Muscle layer of duodenum (tissue), 2 donors: ENCODE measurements around the gene STXBP1.

Experiments used
- H3K27ac ChIP-seq: one replicate; pipeline ENCODE4 v1.7.0; 2013; ENCODE audit warnings: mild to moderate bottlenecking, low read length
- H3K27me3 ChIP-seq: one replicate; pipeline ENCODE4 v1.7.0; 2013; ENCODE audit warnings: low read depth, mild to moderate bottlenecking, control low read depth, low read length
- H3K36me3 ChIP-seq, 2 donors: one replicate each; pipeline ENCODE4 v1.7.0; 2013; ENCODE audit warnings: low read length in 2 of 2, control low read depth in 1 of 2, mild to moderate bottlenecking in 1 of 2; ENCODE audit not compliant: insufficient read depth in 2 of 2, control insufficient read depth in 1 of 2
- H3K4me1 ChIP-seq, 2 donors: one replicate each; pipeline ENCODE4 v1.7.0; 2013; ENCODE audit warnings: low read length in 2 of 2, mild to moderate bottlenecking in 2 of 2, control low read depth in 1 of 2, moderate library complexity in 1 of 2; ENCODE audit not compliant: insufficient read depth in 2 of 2, control insufficient read depth in 1 of 2
- H3K4me3 ChIP-seq, 2 donors: one replicate each; pipeline ENCODE4 v1.7.0; 2013; ENCODE audit warnings: low read length in 2 of 2, low read depth in 1 of 2, mild to moderate bottlenecking in 1 of 2
- H3K9me3 ChIP-seq, 2 donors: one replicate each; pipeline ENCODE4 v1.7.0; 2013; ENCODE audit warnings: low read length in 2 of 2, control low read depth in 1 of 2, mild to moderate bottlenecking in 1 of 2; ENCODE audit not compliant: control insufficient read depth in 1 of 2
- donor health status: healthy.

STXBP1 gene

GRCh38 chr9:127611899-127612790 is at the start of gene STXBP1:
TSS of gene STXBP1 (plus strand) at chr9:127612277. CDS start at chr9:127612404, 127 bp downstream.
- H3K9me3 ChIP-seq, result no peaks in the 10 kb centered on the region
- peaks cover 7% of the 10 kb centered on the region for H3K27me3 ChIP-seq
- peak within 1 kb of the TSS; percentile 74 to 84 for H3K4me3 ChIP-seq
- H3K4me1 ChIP-seq, result peaks cover 4 to 23% of the 10 kb centered on the region in 2 donors
- no peaks in the 10 kb centered on the region for H3K36me3 ChIP-seq
- H3K27ac ChIP-seq, result peak within 1 kb of the TSS; percentile 61

- Histone ChIP-seq H3K27ac (peak overlapping the region; percentile 85), H3K4me3 (peak overlapping the region; percentile 7 to 31), H3K27me3 (no peaks in the 10 kb centered on the region), H3K36me3 (peaks cover 15 to 19% of the 10 kb centered on the region in 2 donors), H3K4me1 (peaks cover 35 to 48% of the 10 kb centered on the region in 2 donors), H3K9me3 (no peaks in the 10 kb centered on the region)
Observed at GRCh38 chr9:127562279-127562796, 49.7 kb upstream of the STXBP1 start.

GRCh38 chr9:127562841-127563401 is 49.2 kb upstream of the STXBP1 start:
- Histone ChIP-seq H3K4me3 (peak overlapping the region in 1 of 2 donors; percentile 7), H3K27ac (peak overlapping the region; percentile 85), H3K4me1 (peaks cover 30 to 47% of the 10 kb centered on the region in 2 donors), H3K9me3 (no peaks in the 10 kb centered on the region), H3K36me3 (peaks cover 15 to 19% of the 10 kb centered on the region in 2 donors), H3K27me3 (no peaks in the 10 kb centered on the region)

GRCh38 chr9:127563579-127563978 is 48.5 kb upstream of the STXBP1 start:
- Histone ChIP-seq H3K36me3 (peaks cover 15 to 19% of the 10 kb centered on the region in 2 donors), H3K4me1 (peaks cover 23 to 47% of the 10 kb centered on the region in 2 donors), H3K9me3 (no peaks in the 10 kb centered on the region), H3K27ac (no peak overlapping the region), H3K27me3 (no peaks in the 10 kb centered on the region), H3K4me3 (no peak overlapping the region)

GRCh38 chr9:127565231-127565630 is 46.8 kb upstream of the STXBP1 start:
- no peak overlapping the region for H3K4me3 ChIP-seq
- H3K36me3 ChIP-seq, result peaks cover 8 to 9% of the 10 kb centered on the region in 2 donors
- no peaks in the 10 kb centered on the region for H3K9me3 ChIP-seq
- peaks cover 22 to 49% of the 10 kb centered on the region in 2 donors for H3K4me1 ChIP-seq
- H3K27ac ChIP-seq, result no peak overlapping the region
- no peaks in the 10 kb centered on the region for H3K27me3 ChIP-seq

- Histone ChIP-seq H3K27me3 (no peaks in the 10 kb centered on the region), H3K27ac (peak overlapping the region; percentile 88), H3K9me3 (no peaks in the 10 kb centered on the region), H3K4me1 (peaks cover 21 to 39% of the 10 kb centered on the region in 2 donors), H3K4me3 (peak overlapping the region; percentile 81 to 89), H3K36me3 (no peaks in the 10 kb centered on the region)
Observed at GRCh38 chr9:127566351-127567001, 45.6 kb upstream of the STXBP1 start.

- H3K27ac ChIP-seq, result peak overlapping the region; percentile 88
- peaks cover 19 to 36% of the 10 kb centered on the region in 2 donors for H3K4me1 ChIP-seq
- H3K36me3 ChIP-seq, result no peaks in the 10 kb centered on the region
- no peaks in the 10 kb centered on the region for H3K27me3 ChIP-seq
- H3K9me3 ChIP-seq, result no peaks in the 10 kb centered on the region
- peak overlapping the region; percentile 81 to 89 for H3K4me3 ChIP-seq
Observed at GRCh38 chr9:127567035-127567729, 44.9 kb upstream of the STXBP1 start.

GRCh38 chr9:127567730-127568617 is 44.1 kb upstream of the STXBP1 start:
- H3K9me3 ChIP-seq, result no peaks in the 10 kb centered on the region
- H3K36me3 ChIP-seq, result no peaks in the 10 kb centered on the region
- no peaks in the 10 kb centered on the region for H3K27me3 ChIP-seq
- H3K4me1 ChIP-seq, result peaks cover 16 to 36% of the 10 kb centered on the region in 2 donors
- H3K27ac ChIP-seq, result peak overlapping the region; percentile 88
- peak overlapping the region; percentile 81 to 89 for H3K4me3 ChIP-seq

GRCh38 chr9:127568618-127568970 is 43.5 kb upstream of the STXBP1 start:
- Histone ChIP-seq H3K27ac (peak overlapping the region; percentile 88), H3K4me3 (peak overlapping the region; percentile 81 to 89), H3K27me3 (no peaks in the 10 kb centered on the region), H3K4me1 (peaks cover 16 to 30% of the 10 kb centered on the region in 2 donors), H3K9me3 (no peaks in the 10 kb centered on the region), H3K36me3 (no peaks in the 10 kb centered on the region)
